Hematopoietic multipotent progenitor cell treated with erythropoietin and hydrocortisone succinate and interleukin-3 and kit ligand, for 4 days (in vitro differentiated cells): ENCODE data around the gene DNAH2.

Source experiments
- DNase-seq: peaks from one replicate; pipeline ENCODE4 v3.0.0-alpha.2; 2015

Gene DNAH2

DNA sequence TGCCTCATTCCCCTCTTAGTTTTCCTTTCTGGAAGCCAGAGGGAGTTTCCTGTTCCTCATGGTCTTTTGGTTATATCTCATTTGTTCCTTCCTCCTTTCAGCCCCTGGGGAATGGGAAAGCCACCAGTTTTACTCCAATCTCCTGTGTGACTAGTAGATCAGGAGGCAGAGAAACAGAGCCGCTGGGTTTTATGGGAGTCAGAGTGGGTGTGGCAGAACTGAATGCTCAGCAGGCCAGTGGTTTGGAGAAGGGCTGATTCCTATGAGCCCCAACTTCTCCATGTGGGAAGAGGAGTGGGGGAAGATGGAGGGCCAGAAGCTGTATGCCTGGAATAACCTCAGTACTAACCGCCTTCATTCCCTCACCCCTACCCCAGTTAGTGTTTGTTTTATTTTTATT lies 4.1 kb downstream of the DNAH2 start:
- no peak for DNase-seq

DNA sequence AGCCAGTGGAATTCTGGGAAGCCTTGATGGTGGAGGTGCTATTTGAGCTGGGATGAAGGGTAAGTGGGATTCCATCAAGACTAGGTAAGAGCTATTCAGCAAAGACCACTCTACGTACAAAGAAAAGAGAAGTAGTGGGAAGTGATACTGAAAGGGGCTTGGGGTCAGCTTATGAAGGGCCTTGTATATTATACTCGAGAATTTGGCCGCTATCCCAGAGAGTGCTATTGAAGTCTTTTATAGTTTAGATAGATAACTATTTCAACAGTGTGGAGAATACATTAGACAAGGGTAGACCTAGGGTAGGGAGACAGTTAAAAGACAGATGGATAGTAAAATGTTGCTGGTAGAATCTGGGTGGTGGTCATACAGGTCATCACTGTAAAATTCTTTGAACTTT lies 10.3 kb downstream of the DNAH2 start:
- no peak for DNase-seq

DNA sequence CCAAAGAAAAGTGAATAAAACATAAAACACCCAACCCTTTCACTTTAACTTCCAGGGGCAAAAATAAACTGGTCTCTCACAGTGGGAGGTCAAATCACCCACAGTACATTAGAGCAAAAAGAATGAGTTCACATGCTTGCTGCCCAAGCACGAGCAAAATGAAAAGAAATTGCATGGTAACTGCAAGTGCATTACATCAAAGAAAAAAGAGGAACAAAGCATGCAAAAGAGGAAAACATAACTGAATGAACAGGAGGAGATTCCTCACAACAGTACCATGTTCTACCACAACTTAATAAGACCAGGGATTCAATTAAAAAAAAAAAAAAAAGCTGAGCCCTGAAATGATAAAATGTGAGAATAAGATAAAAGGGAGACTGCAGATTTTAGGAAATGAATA lies 12.3 kb downstream of the DNAH2 start:
- peak; percentile 55 for DNase-seq

DNA sequence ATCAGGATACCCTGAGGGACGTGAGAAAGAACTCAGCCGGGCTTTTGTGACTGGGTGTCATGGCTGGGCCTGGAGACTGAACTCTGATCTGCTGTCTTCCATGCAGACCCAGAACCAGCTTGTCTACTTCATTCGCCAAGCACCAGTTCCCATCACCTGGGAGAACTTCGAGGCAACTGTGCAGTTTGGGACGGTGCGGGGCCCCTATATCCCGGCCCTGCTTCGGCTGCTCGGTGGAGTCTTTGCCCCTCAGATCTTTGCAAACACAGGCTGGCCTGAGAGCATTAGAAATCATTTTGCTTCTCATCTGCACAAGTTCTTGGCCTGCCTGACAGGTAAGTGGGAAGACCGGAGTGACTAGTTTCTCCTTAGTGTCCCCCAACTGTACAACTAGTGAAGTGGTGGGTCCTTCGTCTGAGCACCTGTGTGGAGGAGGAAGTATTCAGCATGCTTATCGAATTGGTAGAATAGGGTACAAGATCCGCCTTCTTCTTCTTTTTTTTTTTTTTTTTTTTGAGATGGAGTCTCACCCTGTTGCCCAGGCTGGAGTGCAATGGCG lies 15.5 kb downstream of the DNAH2 start:
- DNase-seq: no peak

DNA sequence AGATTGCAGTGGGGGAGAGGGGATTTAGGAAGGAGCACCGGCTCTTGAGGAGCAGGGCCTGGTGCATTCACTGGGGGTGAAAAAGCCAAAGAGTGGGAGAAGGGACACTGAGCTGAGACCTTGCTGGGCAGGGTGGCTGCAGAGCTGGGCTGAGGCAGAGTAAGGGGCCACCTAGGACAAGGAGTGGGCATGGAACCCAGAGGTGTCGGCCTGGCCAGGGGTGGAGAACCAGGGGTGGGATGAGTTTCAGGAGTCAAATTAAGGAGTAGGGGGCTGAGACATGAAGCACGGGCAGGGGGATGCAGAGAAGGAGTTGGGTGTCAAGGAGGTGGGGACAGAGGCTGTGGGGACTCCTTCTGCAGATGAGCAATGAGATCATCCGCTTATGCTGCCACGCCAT lies 20.1 kb downstream of the DNAH2 start:
- no peak for DNase-seq

DNA sequence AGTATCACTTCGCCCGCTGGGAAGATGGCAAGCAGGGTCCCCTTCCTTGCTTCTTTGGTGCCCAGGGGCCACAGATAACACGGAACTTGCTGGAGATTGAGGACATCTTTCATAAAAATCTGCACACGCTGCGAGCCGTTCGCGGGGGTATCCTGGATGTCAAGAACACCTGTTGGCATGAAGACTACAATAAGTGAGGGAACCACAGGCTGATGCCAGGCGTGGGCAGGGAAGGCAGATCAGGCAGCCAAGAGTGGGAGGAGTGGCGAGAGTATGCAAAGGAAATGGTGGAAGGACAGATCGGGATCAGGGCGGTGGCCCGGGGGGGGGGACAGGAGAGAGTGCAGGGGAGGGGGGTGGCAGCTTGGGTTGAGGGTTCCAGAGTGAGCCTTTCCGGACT lies 22.2 kb downstream of the DNAH2 start:
- no peak for DNase-seq

DNA sequence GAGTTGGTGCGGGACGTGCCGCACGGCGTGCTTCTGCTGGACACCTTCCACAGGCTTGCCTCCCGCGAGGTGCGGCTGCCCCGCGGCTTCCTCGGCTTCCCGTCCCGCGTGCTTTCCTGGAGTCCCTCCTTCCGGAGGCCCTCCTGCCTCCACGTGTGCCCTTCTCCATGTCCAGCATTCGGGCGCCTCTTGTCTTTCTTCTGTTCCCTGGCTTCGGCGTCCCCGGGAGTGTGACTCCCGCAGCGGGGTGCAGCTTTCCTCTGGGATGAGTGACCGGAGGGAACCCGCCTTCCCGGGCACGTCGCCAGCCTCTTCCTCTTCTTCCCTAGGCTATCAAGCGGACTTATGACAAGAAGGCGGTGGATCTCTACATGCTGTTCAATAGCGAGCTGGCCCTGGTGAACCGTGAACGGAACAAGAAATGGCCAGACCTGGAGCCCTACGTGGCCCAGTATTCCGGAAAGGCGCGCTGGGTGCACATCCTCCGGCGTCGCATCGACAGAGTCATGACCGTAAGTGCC lies 23.0 kb downstream of the DNAH2 start:
- no peak for DNase-seq

DNA sequence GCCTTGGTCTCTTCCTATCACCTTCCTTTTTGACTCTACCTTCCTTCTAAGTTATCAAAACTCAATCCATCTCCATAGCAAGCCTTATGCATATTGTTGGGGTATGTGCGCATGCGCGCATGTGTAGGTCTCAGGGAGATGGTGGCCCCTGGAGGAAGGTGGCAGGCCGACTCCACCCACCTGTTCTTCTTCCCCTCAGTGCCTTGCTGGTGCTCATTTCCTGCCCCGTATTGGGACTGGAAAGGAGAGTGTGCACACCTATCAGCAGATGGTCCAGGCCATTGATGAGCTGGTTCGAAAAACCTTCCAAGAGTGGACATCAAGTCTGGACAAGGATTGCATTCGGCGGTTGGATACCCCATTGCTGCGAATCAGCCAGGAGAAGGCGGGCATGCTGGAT lies 25.2 kb downstream of the DNAH2 start:
- DNase-seq: no peak

DNA sequence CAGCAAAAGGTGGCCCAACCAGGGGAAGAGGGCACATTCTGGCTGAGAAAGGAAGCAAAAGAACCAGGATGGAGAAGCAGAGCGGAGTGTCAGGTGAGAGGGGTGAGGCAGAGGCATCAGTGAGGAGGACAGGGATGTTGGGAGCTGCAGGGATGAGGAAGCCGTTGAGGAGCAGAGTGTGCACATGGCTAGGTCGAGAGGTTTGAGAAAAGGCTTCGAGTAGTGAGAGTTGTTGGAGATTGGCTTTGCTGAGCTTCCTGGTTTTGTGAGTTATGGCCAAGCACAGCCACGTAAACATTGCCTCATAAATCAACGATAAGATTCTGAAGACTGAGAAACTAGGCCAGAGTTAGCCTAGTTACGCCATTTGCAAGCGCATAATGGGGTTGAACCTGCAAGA lies 26.9 kb downstream of the DNAH2 start:
- peak; percentile 30 for DNase-seq

DNA sequence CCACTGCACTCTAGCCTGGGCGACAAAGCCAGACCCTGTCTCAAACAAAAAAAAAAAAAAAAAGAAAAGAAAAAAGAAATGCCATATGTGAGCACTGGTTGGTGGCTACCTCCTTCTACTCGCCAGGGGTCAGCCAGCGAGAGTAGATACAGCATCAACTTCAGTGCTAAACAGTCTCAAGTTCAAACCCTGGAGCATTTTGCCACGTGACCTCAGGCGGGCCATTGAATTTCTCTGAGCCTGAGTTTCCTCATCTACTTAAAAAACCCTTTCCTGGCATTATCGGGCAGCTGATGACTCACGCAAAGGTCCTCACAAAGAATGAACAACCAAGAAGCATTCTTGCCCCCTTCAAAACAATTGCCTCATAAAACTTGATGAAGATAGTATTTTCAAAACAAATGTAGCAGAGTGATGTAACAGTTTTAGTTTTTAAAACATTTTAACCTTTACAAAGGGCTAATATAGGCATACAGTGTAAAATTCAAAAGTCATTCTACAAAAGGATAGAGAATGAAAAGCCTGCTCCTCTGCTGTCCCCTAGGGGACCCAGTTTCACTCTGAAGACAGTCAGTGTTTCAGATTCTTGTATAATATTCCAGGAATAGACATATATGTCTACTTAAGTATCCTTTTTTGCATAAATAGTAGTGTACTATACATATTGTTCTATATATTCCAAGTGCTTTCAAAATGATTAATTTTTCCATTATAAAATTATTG lies 28.4 kb downstream of the DNAH2 start:
- DNase-seq: peak; percentile 74

DNA sequence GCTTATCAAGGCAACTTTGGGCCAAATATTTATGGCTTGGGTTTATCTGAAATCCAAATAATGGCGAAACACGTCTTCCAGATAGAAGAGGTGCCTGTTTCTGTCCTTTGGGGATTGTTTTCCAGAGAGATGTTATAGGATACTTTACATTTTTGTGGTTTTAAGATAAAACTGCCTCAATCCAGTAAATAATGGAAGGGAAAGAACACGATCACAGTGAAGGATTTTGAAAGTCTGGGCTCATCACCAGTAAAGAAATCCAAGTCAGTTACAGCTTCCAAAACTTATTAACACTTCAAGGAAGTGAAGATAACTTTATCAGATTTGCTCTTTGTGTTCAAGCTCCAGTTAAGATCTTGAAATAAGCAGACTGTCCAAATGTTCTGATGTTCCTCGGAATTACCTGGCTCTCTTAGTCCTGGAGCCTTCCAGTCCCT lies 30.1 kb downstream of the DNAH2 start:
- DNase-seq: no peak

DNA sequence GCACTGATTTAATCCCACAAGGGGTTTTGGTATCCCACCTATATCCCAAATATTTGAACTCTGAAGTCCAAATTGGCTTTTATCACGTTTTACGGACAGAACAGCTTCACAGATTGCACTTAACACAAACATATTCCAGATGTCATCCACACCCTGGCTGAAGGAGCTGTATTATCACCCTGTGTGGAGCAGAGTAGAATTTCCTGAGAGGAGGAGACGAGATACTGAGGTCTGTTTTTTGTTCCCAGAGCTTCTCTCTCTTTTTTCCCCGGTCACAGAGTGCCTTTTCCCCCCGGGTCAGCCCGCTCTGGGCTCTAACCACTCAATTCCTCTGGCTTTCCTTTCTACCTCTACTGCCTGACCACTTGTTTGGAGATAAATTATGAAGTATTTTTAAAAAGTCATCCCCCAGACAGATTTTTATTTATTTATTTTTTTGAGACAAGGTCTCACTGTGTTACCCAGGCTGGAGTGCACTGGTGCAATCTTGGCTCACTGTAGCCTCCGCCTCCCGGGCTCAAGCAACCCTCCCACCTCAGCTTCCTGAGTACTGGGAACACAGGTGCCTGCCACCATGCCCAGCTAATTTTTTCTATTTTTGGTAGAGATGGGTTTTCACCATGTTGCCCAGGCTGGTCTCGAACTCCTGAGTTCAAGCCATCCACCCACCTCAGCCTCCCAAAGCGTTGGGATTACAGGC lies 30.7 kb downstream of the DNAH2 start:
- no peak for DNase-seq

DNA sequence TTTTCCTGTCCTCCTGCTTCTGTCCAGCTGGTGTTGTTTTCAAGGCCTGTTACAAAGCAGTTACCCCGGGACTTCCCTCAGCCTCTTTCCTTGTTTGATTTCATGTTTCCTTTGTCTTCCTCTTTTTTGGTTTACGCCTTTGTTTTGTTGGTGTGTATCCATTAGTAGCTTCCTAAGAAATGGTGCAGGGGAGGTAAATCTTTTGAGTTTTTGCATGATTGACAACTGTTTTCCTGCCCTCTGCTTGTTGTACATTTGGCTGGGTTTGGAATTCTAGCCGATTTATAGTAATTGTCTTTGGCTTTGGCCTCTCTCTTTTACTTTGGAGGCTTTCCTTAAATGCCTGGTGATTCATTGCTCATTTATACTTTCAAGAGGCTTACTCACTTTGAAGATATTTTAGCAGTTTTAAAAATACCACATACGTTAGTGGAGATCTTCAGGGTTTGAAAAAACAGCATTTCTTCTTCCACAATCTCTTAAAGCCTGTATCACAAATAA lies 32.8 kb downstream of the DNAH2 start:
- DNase-seq: no peak

DNA sequence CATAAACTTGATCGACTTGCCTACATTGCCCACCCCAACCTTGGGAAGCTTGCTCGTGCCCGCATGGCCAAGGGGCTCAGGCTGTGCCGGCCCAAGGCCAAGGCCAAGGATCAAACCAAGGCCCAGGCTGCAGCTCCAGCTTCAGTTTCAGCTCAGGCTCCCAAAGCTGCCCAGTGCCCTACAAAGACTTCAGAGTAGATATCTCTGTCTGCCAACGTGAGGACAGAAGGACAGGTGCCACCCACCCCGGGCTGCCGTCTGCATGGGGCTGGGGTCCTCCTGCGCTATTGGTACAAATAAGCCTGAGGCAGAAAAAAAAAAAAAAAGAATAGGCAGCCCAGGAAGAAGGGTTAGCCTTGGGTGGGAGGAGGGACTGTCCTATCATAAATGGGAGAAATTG lies 37.1 kb downstream of the DNAH2 start:
- no peak for DNase-seq

DNA sequence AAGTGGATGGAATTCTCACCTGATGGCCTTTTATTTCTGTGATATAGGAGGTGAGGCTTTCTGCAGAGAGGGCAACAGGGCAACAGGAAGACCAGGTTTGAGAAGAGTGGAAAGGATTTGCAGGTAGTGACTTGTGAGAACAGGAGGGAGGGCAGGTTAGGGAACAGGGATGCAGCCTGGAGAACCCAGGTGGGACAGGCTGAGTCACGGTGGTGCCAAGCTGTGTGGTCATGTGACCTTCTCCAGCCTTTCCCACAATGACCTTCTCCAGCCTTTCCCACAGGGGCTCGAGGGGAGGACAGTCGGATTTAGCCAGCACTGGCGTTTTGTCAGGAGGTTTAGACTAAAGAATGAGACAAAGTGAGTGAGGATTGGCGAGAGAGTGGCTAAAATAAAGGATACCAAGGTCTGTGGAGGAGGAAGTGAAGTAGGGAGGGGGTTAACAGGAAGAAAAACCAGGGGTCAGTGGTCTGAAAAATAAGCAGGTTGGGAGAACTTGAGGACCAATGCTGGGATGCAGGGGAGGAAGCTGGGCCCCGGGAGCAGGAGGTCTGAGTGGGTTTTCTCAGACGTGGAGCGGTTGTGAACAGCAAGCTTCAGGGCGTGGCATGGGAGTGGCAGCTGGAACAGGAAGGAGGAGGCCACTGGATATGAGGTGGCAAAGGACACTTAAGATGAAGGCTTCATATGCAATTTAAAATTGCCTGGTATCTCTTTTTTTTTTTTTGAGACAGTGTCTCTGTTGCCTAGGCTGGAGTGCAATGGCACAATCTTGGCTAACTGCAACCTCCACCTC lies 37.7 kb downstream of the DNAH2 start:
- peak; percentile 45 for DNase-seq

DNA sequence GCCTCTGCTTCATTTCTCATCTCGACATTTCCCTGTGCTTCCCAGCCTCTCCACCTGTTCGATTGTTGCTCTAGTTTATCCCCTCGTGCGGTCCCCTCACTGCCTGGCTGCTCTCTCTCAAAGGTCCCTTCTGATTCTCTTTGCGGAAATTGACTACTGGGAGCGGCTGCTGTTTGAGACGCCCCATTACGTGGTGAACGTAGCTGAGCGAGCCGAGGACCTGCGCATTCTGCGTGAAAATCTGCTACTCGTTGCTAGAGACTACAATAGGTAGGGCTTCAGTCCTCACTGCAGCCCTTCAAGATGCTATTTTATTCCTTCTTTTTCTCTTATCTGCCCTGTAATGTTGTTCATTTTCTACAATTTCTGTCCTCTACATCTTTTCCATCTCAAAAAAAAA lies 39.4 kb downstream of the DNAH2 start:
- no peak for DNase-seq

DNA sequence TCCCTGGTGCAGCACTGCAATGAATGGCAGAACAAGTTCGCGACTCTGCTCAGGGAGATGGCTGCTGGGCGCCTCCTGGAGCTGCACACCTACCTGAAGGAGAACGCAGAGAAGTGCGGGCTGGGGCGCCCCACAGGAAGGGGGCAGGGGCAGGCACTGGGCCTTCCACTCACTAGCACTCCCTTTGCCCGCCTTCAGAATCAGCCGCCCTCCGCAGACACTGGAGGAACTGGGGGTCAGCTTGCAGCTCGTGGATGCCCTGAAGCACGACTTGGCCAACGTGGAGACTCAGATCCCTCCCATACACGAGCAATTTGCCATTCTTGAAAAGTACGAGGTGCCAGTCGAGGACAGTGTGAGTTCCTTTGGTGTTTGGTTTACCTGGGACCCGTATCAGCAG lies 46.4 kb downstream of the DNAH2 start:
- no peak for DNase-seq

DNA sequence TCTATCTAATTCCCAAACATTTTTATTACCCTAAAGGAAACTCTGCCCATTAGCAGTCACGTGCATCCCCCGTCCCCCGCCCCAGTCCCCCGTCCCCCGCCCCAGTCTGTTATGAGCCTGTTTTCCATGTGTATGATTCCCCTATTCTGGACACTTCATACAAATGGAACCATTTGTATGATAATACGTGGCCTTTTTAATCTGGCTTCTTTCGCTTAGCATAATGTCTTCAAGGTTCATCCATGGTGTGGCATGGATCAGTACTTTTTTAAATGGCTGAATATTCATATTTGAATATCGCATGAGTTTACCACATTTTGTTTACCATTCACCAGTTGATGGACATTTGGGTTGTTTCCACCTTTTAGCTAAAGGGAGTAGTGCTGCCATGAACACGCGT lies 49.5 kb downstream of the DNAH2 start:
- no peak for DNase-seq

DNA sequence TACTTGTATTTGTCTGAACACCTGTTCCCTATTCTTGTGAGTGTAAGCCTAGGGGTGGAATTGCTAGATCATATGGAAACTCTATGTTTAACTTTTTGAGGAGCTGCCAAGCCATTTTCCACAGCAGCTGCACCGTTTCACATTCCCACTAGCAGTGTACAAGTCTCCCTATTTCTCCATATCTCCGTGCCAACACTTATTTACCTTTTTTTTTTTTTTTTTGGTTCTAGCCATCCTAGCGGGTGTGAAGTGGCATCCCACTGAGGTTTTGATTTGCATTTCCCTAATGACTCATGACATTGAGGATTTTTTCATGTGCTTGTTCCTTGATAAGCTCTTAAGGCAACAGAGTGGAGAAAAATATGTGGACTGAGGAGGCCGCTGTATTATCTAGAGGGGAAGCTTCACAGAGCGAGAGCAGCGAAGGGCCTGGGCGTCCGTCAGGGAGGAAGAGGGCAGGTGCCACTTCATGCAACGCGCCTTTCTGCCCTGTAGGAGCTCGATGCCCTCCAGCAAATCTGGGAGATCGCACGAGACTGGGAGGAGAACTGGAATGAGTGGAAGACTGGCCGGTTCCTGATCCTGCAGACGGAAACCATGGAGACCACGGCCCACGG lies 50.0 kb downstream of the DNAH2 start:
- DNase-seq: no peak

DNA sequence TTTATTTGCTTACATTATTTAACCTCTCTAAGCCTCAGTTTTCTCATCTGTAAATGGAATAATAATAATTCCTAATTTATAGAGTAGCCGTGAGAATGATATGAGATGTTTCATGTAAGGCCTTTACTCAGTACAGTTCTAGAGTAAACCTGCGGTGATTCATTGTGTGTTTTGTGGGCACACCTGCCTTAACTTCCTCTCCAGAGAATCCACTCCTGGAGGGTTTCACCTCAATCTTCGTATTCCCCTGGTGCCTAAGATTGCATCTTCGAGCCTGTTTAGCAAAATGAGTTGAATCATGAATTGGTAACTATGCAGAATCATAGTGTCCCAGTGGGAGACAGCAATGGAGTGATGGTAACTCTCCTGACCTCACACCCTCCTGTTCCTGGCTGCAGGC lies 52.3 kb downstream of the DNAH2 start:
- no peak for DNase-seq

DNA sequence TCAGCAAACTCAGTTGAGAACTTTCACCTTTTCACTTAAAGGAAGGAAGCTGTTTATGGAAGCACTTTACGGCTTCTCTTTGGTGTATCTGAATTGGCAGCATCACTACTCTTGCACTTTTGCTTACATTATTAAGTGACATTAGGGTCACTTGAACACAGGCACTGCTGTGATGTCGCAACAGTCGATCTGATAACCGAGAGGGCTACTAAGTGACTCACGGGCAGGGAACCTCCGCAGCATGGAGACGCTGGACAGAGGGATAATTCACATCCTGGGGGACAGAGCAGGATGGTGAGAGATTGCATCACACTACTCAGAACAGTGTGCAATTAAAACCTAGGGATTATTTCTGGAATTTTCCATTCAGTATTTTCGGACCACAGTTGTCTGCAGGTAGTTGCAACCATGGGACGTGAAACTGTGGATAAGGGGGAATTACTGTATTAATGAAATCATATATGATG lies 56.5 kb downstream of the DNAH2 start:
- DNase-seq: peak; percentile 10

DNA sequence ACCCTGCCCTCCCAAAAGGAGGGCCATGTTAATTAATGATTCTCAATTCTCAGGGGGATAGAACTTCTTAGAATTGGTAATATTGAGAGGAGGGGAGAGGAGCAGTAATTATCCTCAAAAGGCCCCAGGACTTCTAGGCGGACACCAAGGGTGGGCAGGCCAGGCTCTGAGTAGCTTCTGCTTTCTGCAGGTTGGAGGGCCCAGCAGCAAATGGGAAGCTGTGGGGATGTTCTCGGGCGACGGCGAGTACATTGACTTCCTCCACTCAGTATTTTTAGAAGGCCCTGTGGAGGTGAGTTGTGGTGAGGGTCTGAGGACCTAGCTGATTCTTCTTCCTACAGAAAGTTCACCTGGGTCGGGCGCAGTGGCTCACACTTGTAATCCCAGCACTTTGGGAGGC lies 57.5 kb downstream of the DNAH2 start:
- peak; percentile 10 for DNase-seq

DNA sequence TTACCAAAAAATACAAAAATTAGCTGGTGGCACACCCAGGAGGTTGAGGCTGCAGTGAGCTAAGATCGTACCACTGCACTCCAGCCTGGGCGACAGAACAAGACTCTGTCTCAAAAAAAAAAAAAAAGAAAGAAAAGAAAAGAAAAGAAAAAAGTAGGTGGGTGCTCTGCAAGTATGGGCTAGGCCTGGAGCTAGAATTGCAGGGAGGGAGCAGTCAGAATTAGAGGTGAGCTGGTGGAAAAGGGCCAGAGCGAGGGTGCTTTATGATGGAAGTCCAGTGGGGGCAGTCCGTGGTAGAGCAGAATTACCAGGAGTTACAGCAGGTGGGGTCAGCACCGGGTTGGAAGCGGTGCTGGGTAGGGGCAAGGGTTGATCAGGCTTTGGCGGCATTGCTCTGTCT lies 59.5 kb downstream of the DNAH2 start:
- DNase-seq: no peak
